ENCODE data around the gene CHST7. TPM values are rescaled to one million over a fixed set of nuclear protein-coding genes. Genes with fewer than 3 reads are reported as not detected.

Gene CHST7
- total and polyA plus RNA-seq, 2 of the 13 experiments (the other 11 are each of a cell fraction or from before 2014, with no cell fraction given) = 2.4 to 5.2 TPM

DNA sequence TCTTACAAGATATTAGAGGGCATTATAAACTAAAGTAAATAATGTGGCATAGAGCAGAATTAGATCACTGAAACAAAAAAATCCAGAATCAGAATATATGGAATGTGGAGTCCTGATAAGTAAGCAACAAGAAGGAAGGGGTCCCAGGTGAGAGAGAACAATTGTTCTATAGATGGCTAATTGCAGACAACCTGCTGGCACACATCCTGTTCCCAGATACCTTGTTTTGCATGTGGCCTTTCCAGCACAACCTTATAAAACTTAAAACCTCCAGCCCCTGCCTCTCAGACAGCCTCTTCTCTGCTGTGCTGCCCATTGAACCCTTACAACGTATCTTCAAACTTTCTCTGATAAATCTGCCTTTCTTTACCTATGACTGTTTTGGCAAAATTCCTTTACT lies 23.7 kb upstream of the CHST7 start:
- CTCF ChIA-PET (ENCODE audit: low intra/inter-chr PET ratio, low total read pairs) = no interaction called here
- Histone ChIP-seq H3K4me1 (ENCODE audit: insufficient read depth, low read length) (peaks cover 13% of the 10 kb centered on the region), H4K20me1 (ENCODE audit: insufficient read depth, low read length) (no peaks in the 10 kb centered on the region), H3K4me3 (replicated peaks in 1 of 3; ENCODE audit: insufficient read depth in 1 of 3, low read depth in 2 of 3, low read length in 3 of 3) (no peak overlapping the region), H3K4me2 (ENCODE audit: low read depth, low read length) (no peak overlapping the region), H3K79me2 (ENCODE audit: insufficient read depth, low read length) (peaks cover 29% of the 10 kb centered on the region), H3K27ac (ENCODE audit: extremely low read length, insufficient read depth, low read length) (no peak overlapping the region), H3K9me3 (ENCODE audit: low read length) (no peaks in the 10 kb centered on the region), H3K36me3 (replicated peaks in 1 of 2; ENCODE audit: control insufficient read depth in 1 of 2, insufficient read depth in 2 of 2, low read length in 2 of 2) (no peaks in the 10 kb centered on the region), H3K27me3 (ENCODE audit: control insufficient read depth in 1 of 2, insufficient read depth in 2 of 2, low read length in 2 of 2) (no peaks in the 10 kb centered on the region; a peak in 1 of 5 replicates), H2AFZ (ENCODE audit: low read length) (no peak overlapping the region), H3K9ac (ENCODE audit: insufficient read depth, low read depth, low read length) (no peak overlapping the region)
- no peak for DNase-seq (ENCODE audit: low spot score)
- no peak for ATAC-seq
- WGBS (ENCODE audit: low lambda C conversion rate) = 100% methylated on average over 1 of the region's 1 CpG
- no peak for FAIRE-seq
- TF ChIP-seq FOSL2 (CRISPR knock-in tag; IDR thresholded peaks at IDR 0.05) (no peak), ZNF552 (CRISPR knock-in tag; IDR thresholded peaks at IDR 0.05; ENCODE audit: borderline replicate concordance) (no peak), SIN3B (IDR thresholded peaks at IDR 0.05; ENCODE audit: low read length) (no peak), ZNF567 (CRISPR knock-in tag; IDR thresholded peaks at IDR 0.05; ENCODE audit: borderline replicate concordance) (no peak), MIXL1 (CRISPR knock-in tag; IDR thresholded peaks at IDR 0.05) (no peak), MED8 (CRISPR knock-in tag; IDR thresholded peaks at IDR 0.05; ENCODE audit: insufficient replicate concordance) (no peak), MIER2 (CRISPR knock-in tag; IDR thresholded peaks at IDR 0.05) (no peak)
- TF ChIP-seq, protein P1, sequence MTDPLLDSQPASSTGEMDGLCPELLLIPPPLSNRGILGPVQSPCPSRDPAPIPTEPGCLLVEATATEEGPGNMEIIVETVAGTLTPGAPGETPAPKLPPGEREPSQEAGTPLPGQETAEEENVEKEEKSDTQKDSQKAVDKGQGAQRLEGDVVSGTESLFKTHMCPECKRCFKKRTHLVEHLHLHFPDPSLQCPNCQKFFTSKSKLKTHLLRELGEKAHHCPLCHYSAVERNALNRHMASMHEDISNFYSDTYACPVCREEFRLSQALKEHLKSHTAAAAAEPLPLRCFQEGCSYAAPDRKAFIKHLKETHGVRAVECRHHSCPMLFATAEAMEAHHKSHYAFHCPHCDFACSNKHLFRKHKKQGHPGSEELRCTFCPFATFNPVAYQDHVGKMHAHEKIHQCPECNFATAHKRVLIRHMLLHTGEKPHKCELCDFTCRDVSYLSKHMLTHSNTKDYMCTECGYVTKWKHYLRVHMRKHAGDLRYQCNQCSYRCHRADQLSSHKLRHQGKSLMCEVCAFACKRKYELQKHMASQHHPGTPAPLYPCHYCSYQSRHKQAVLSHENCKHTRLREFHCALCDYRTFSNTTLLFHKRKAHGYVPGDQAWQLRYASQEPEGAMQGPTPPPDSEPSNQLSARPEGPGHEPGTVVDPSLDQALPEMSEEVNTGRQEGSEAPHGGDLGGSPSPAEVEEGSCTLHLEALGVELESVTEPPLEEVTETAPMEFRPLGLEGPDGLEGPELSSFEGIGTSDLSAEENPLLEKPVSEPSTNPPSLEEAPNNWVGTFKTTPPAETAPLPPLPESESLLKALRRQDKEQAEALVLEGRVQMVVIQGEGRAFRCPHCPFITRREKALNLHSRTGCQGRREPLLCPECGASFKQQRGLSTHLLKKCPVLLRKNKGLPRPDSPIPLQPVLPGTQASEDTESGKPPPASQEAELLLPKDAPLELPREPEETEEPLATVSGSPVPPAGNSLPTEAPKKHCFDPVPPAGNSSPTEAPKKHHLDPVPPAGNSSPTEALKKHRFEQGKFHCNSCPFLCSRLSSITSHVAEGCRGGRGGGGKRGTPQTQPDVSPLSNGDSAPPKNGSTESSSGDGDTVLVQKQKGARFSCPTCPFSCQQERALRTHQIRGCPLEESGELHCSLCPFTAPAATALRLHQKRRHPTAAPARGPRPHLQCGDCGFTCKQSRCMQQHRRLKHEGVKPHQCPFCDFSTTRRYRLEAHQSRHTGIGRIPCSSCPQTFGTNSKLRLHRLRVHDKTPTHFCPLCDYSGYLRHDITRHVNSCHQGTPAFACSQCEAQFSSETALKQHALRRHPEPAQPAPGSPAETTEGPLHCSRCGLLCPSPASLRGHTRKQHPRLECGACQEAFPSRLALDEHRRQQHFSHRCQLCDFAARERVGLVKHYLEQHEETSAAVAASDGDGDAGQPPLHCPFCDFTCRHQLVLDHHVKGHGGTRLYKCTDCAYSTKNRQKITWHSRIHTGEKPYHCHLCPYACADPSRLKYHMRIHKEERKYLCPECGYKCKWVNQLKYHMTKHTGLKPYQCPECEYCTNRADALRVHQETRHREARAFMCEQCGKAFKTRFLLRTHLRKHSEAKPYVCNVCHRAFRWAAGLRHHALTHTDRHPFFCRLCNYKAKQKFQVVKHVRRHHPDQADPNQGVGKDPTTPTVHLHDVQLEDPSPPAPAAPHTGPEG (CRISPR knock-in tag; IDR thresholded peaks at IDR 0.05) = no peak
- in situ Hi-C loops (cut with HindIII; ENCODE audit: extremely low pct_ligation_motif_present, low pct_unique_long_range_greater_than_20kb) = no loop called here
- BruUV-seq (replicated peaks) = no TSS peak
- POLR2A ChIA-PET = no interaction called here
- intact Hi-C loops (cut with micrococcal nuclease; ENCODE audit: unreplicated experiment) = no loop called here

All from HepG2 (cell line).